BLaER1 (cell line): ENCODE measurements around the gene HNRNPD.
"Not testable (repeated sequence)": the region's sequence is repeated elsewhere in the genome, so short reads cannot be mapped to it uniquely, and the experiment has no call there.

Experiments
- H3K27ac ChIP-seq: shearing (Covaris generic); formaldehyde crosslinking; 2 replicates; pipeline ENCODE4 v1.8.1; 2022
- H3K27me3 ChIP-seq: shearing (Covaris generic); formaldehyde crosslinking; 2 replicates; pipeline ENCODE4 v1.8.1; 2022
- H3K36me3 ChIP-seq: shearing (Covaris generic); formaldehyde crosslinking; 2 replicates; pipeline ENCODE4 v1.8.1; 2022
- H3K4me1 ChIP-seq: shearing (Covaris generic); formaldehyde crosslinking; 2 replicates; pipeline ENCODE4 v1.8.1; 2022
- H3K4me2 ChIP-seq: shearing (Covaris generic); formaldehyde crosslinking; 2 replicates; pipeline ENCODE4 v1.8.1; 2022
- H3K4me3 ChIP-seq: shearing (Covaris generic); formaldehyde crosslinking; 2 replicates; pipeline ENCODE4 v1.8.1; 2022
- H3K9ac ChIP-seq: shearing (Covaris generic); formaldehyde crosslinking; 2 replicates; pipeline ENCODE4 v1.8.1; 2022
- H3K9me3 ChIP-seq: shearing (Covaris generic); formaldehyde crosslinking; 2 replicates; pipeline ENCODE4 v1.8.1; 2022
- H4K20me1 ChIP-seq: shearing (Covaris generic); formaldehyde crosslinking; 2 replicates; pipeline ENCODE4 v1.8.1; 2022
- Cebpa-rat ChIP-seq: shearing (Covaris generic); IDR thresholded peaks from 2 replicates; pipeline ENCODE4 v1.8.1; 2022

Gene HNRNPD

GRCh38 chr4:82358847-82359246 is 14.9 kb downstream of the HNRNPD start:
- H3K36me3 ChIP-seq: peaks cover 79% of the 10 kb centered on the region
- H3K4me2 ChIP-seq: no peak overlapping the region
- H3K27me3 ChIP-seq: no peaks in the 10 kb centered on the region
- no peaks in the 10 kb centered on the region for H3K9me3 ChIP-seq
- peaks cover 36% of the 10 kb centered on the region for H3K4me1 ChIP-seq
- H3K27ac ChIP-seq: no peak overlapping the region
- H3K4me3 ChIP-seq: no peak overlapping the region
- peaks cover 100% of the 10 kb centered on the region for H4K20me1 ChIP-seq
- TF ChIP-seq Cebpa-rat: no peak
- H3K9ac ChIP-seq: no peak overlapping the region

DNA sequence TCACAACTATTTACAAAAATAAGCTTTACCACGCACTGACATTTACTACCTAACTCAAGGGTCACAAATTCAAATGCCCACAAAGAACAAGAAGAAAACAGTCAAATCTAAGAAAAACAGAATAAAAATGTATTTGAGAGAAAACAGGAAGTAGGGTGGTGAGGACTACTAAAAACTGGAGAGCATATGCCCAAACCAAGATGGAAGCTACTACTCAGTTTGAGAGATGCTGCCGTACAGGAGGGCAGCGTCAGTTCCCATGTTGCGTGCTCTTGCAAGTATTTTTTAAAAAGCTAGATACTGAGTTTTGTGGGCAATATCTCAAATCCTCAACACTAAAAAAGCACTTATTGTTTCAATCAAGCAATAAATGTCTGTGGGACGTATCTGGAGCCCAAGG is 16.2 kb downstream of the HNRNPD start:
- peaks cover 24% of the 10 kb centered on the region for H3K4me1 ChIP-seq
- H3K27ac ChIP-seq: no peak overlapping the region
- H3K9ac ChIP-seq: no peak overlapping the region
- TF ChIP-seq Cebpa-rat: no peak
- peaks cover 78% of the 10 kb centered on the region for H3K36me3 ChIP-seq
- no peaks in the 10 kb centered on the region for H3K27me3 ChIP-seq
- no peaks in the 10 kb centered on the region for H3K9me3 ChIP-seq
- H4K20me1 ChIP-seq: peaks cover 100% of the 10 kb centered on the region
- no peak overlapping the region for H3K4me3 ChIP-seq
- H3K4me2 ChIP-seq: no peak overlapping the region

GRCh38 chr4:82354788-82355187 is 19.0 kb downstream of the HNRNPD start:
- H3K4me2 ChIP-seq: no peak overlapping the region
- no peak for TF ChIP-seq Cebpa-rat
- no peak overlapping the region for H3K9ac ChIP-seq
- no peaks in the 10 kb centered on the region for H3K9me3 ChIP-seq
- no peaks in the 10 kb centered on the region for H3K27me3 ChIP-seq
- peaks cover 99% of the 10 kb centered on the region for H3K36me3 ChIP-seq
- peaks cover 10% of the 10 kb centered on the region; the same call in 1 of the 2 replicates for H3K4me1 ChIP-seq
- no peak overlapping the region for H3K4me3 ChIP-seq
- no peak overlapping the region for H3K27ac ChIP-seq
- peaks cover 100% of the 10 kb centered on the region for H4K20me1 ChIP-seq

- Histone ChIP-seq H3K27ac (no peak overlapping the region), H3K36me3 (peaks cover 97% of the 10 kb centered on the region), H3K27me3 (no peaks in the 10 kb centered on the region), H3K4me1 (0 out of 2 replicates have a peak, but pooled peaks cover 3% of the 10 kb centered on the region), H3K9me3 (no peaks in the 10 kb centered on the region), H3K9ac (no peak overlapping the region), H3K4me2 (no peak overlapping the region), H3K4me3 (no peak overlapping the region), H4K20me1 (peaks cover 98% of the 10 kb centered on the region)
- no peak for TF ChIP-seq Cebpa-rat
Measured at GRCh38 chr4:82352825-82353366, 20.9 kb downstream of the HNRNPD start.

DNA sequence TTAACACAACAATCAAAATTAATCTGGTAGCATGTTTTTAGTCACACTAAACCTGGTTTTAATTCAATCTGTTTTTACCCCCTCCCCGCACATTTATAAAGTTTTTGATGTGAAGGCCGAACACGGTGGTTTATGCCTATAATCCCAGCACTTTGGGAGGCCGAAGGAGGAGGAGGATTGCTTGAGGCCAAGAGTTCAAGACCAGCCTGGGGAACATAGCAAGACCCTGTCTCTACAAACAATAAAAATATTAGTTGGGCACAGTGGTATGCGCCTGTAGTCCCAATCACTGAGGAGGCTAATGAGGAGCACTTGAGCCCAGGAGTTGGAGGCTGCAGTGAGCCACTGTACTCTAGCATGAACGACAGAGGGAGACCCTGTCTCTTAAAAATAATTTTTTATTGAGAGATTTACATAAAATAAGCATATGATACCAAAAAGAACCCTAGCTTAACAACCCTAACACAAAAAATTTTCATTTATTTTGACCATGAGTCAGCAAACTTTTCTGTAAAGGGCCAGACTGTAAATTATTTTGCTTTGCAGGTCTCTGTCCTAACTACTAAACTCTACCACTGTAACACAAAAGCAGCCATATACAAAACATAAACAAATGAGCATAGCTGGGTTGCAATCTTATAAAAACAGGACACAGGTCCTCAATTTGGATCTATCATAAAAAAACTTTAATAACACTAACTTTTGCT is 21.5 kb downstream of the HNRNPD start:
- H3K4me3 ChIP-seq: no peak overlapping the region
- peaks cover 92% of the 10 kb centered on the region for H4K20me1 ChIP-seq

GRCh38 chr4:82346126-82346525 is 27.7 kb downstream of the HNRNPD start:
- Histone ChIP-seq H3K9me3 (no peaks in the 10 kb centered on the region), H3K9ac (no peak overlapping the region), H3K27me3 (no peaks in the 10 kb centered on the region), H4K20me1 (peaks cover 36% of the 10 kb centered on the region), H3K4me3 (no peak overlapping the region), H3K27ac (no peak overlapping the region), H3K36me3 (peaks cover 39% of the 10 kb centered on the region), H3K4me2 (no peak overlapping the region), H3K4me1 (no peaks in the 10 kb centered on the region)
- no peak for TF ChIP-seq Cebpa-rat

More for the DNA sequence above, 21.5 kb downstream of the HNRNPD start:
- Histone ChIP-seq H3K4me2 (no peak overlapping the region), H3K4me1 (no peaks in the 10 kb centered on the region), H3K36me3 (peaks cover 94% of the 10 kb centered on the region), H3K27ac (no peak overlapping the region), H3K27me3 (no peaks in the 10 kb centered on the region), H3K9me3 (no peaks in the 10 kb centered on the region), H3K9ac (no peak overlapping the region)
- TF ChIP-seq Cebpa-rat: no peak

- Histone ChIP-seq H3K9me3 (peaks cover 38% of the 10 kb centered on the region), H3K27ac (no peak overlapping the region), H3K27me3 (no peaks in the 10 kb centered on the region)
Measured at GRCh38 chr4:82335043-82335442, 38.7 kb downstream of the HNRNPD start.

DNA sequence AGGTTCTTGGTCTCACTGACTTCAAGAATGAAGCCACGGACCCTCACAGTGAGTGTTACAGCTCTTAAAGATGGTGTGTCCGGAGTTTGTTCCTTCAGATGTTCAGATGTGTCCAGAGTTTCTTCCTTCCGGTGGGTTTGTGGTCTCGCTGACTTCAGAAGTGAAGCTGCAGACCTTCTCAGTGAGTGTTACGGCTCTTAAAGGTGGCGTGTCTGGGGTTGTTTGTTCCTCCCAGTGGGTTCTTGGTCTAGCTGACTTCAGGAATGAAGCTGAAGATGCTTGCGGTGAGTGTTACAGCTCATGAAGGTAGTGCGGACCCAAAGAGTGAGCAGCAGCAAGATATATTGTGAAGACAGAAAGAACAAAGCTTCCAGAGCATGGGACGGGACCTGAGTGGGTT is 40.1 kb downstream of the HNRNPD start:
- H3K4me2 ChIP-seq: peak overlapping the region; percentile 17; the same call in 1 of the 2 replicates
- peaks cover 18% of the 10 kb centered on the region; the same call in 1 of the 2 replicates for H3K36me3 ChIP-seq
- not testable (repeated sequence) for H3K4me3 ChIP-seq, H3K9ac ChIP-seq, H3K27ac ChIP-seq, H3K4me1 ChIP-seq, H3K27me3 ChIP-seq, H4K20me1 ChIP-seq
- H3K9me3 ChIP-seq: peaks cover 36% of the 10 kb centered on the region

More at GRCh38 chr4:82335043-82335442, 38.7 kb downstream of the HNRNPD start:
- no peak overlapping the region for H3K4me2 ChIP-seq
- peaks cover 23% of the 10 kb centered on the region; the same call in 1 of the 2 replicates for H3K36me3 ChIP-seq
- TF ChIP-seq Cebpa-rat: no peak
- no peaks in the 10 kb centered on the region for H4K20me1 ChIP-seq
- H3K9ac ChIP-seq: no peak overlapping the region
- H3K4me1 ChIP-seq: peaks cover 6% of the 10 kb centered on the region; the same call in 1 of the 2 replicates
- no peak overlapping the region for H3K4me3 ChIP-seq

GRCh38 chr4:82331814-82332213 is 42.0 kb downstream of the HNRNPD start:
- H3K4me3 ChIP-seq: no peak overlapping the region
- H3K9ac ChIP-seq: no peak overlapping the region
- H4K20me1 ChIP-seq: no peaks in the 10 kb centered on the region
- H3K36me3 ChIP-seq: 0 out of 2 replicates have a peak, but pooled peaks cover 8% of the 10 kb centered on the region
- H3K9me3 ChIP-seq: peaks cover 34% of the 10 kb centered on the region
- peaks cover 6% of the 10 kb centered on the region; the same call in 1 of the 2 replicates for H3K4me1 ChIP-seq
- H3K4me2 ChIP-seq: no peak overlapping the region
- no peak for TF ChIP-seq Cebpa-rat
- H3K27me3 ChIP-seq: no peaks in the 10 kb centered on the region
- H3K27ac ChIP-seq: no peak overlapping the region

GRCh38 chr4:82320351-82320750 is 53.4 kb downstream of the HNRNPD start:
- no peaks in the 10 kb centered on the region for H3K4me1 ChIP-seq
- no peak overlapping the region for H3K4me2 ChIP-seq
- no peaks in the 10 kb centered on the region for H4K20me1 ChIP-seq
- no peaks in the 10 kb centered on the region for H3K27me3 ChIP-seq
- H3K27ac ChIP-seq: no peak overlapping the region
- no peak overlapping the region for H3K9ac ChIP-seq
- H3K9me3 ChIP-seq: peaks cover 18% of the 10 kb centered on the region
- no peak overlapping the region for H3K4me3 ChIP-seq
- TF ChIP-seq Cebpa-rat: no peak
- no peaks in the 10 kb centered on the region for H3K36me3 ChIP-seq

GRCh38 chr4:82303063-82303462 is 70.7 kb downstream of the HNRNPD start:
- H3K9me3 ChIP-seq: peaks cover 41% of the 10 kb centered on the region
- H4K20me1 ChIP-seq, H3K4me3 ChIP-seq, H3K27ac ChIP-seq, H3K27me3 ChIP-seq, H3K4me2 ChIP-seq, H3K4me1 ChIP-seq, H3K9ac ChIP-seq, H3K36me3 ChIP-seq: not testable (repeated sequence)
